ENCODE data around the gene AXL.
A peak's percentile ranks its signal among the peaks of the same experiment; 100 is the strongest.

Gene AXL

GRCh38 chr19:41235480-41235879, 16.5 kb downstream of the AXL start:
- DNase-seq (ENCODE audit: low read depth in 2 of 2) = no peak

- no peak for DNase-seq (ENCODE audit: low read depth in 2 of 2)
These were observed 19.2 kb downstream of the AXL start for GRCh38 chr19:41238244-41238643.

- no peak for DNase-seq (ENCODE audit: low read depth in 2 of 2)
These were observed 20.3 kb downstream of the AXL start for GRCh38 chr19:41239363-41239762.

- no peak for DNase-seq (ENCODE audit: low read depth in 2 of 2)
These were observed 21.0 kb downstream of the AXL start for GRCh38 chr19:41239961-41240574.

GRCh38 chr19:41241859-41242258, 22.8 kb downstream of the AXL start:
- DNase-seq (ENCODE audit: low read depth in 2 of 2) = no peak

GRCh38 chr19:41244117-41244516, 25.1 kb downstream of the AXL start:
- no peak for DNase-seq (ENCODE audit: low read depth in 2 of 2)

GRCh38 chr19:41245843-41246242, 26.8 kb downstream of the AXL start:
- DNase-seq (ENCODE audit: low read depth in 2 of 2) = no peak

GRCh38 chr19:41248895-41249294, 29.9 kb downstream of the AXL start:
- no peak for DNase-seq (ENCODE audit: low read depth in 2 of 2)

GRCh38 chr19:41249707-41250423, 30.8 kb downstream of the AXL start:
- DNase-seq (ENCODE audit: low read depth in 2 of 2) = no peak

- DNase-seq (ENCODE audit: low read depth in 2 of 2) = no peak
These were observed 34.6 kb downstream of the AXL start for GRCh38 chr19:41253660-41254059.

GRCh38 chr19:41255171-41255570, 36.1 kb downstream of the AXL start:
- no peak for DNase-seq (ENCODE audit: low read depth in 2 of 2)

- peak in 1 of 2 experiments; percentile 7 for DNase-seq (ENCODE audit: low read depth in 2 of 2)
These were observed 42.6 kb downstream of the AXL start for GRCh38 chr19:41261474-41262190.

GRCh38 chr19:41263042-41263849, 44.2 kb downstream of the AXL start:
- peak in 1 of 2 experiments; percentile 11 for DNase-seq (ENCODE audit: low read depth in 2 of 2)

GRCh38 chr19:41263850-41264580, 45.0 kb downstream of the AXL start, which contains the start of gene HNRNPUL1:
Gene HNRNPUL1, plus strand, starts transcription at chr19:41264372. Its CDS starts 132 bp downstream, at chr19:41264504.
- DNase-seq (ENCODE audit: low read depth in 2 of 2) = peak; percentile 100

- peak in 1 of 2 experiments; percentile 11 for DNase-seq (ENCODE audit: low read depth in 2 of 2)
These were observed 45.8 kb downstream of the AXL start for GRCh38 chr19:41264581-41265394.

- DNase-seq (ENCODE audit: low read depth in 2 of 2) = no peak
These were observed 46.6 kb downstream of the AXL start for GRCh38 chr19:41265395-41266153.

GRCh38 chr19:41269055-41269454, 50.0 kb downstream of the AXL start:
- DNase-seq (ENCODE audit: low read depth in 2 of 2) = no peak

GRCh38 chr19:41269571-41269970, 50.5 kb downstream of the AXL start:
- no peak for DNase-seq (ENCODE audit: low read depth in 2 of 2)

- no peak for DNase-seq (ENCODE audit: low read depth in 2 of 2)
These were observed 54.1 kb downstream of the AXL start for GRCh38 chr19:41273076-41273475.

GRCh38 chr19:41274802-41275201, 55.8 kb downstream of the AXL start:
- DNase-seq (ENCODE audit: low read depth in 2 of 2) = no peak
